NCI-H82 treated with DMSO at 0.1 percent for 48 hours (cell line): ENCODE measurements around the gene AJUBA.
A peak's percentile ranks its signal among the peaks of the same experiment; 100 is the strongest.
"Not testable (repeated sequence)": the region's sequence is repeated elsewhere in the genome, so short reads cannot be mapped to it uniquely, and the experiment has no call there.

Experiments used
- DNase-seq: peaks from one replicate; lab custom pipeline; 2025; ENCODE audit not compliant: unreplicated experiment; lab: John Stamatoyannopoulos, UW

AJUBA gene

DNA sequence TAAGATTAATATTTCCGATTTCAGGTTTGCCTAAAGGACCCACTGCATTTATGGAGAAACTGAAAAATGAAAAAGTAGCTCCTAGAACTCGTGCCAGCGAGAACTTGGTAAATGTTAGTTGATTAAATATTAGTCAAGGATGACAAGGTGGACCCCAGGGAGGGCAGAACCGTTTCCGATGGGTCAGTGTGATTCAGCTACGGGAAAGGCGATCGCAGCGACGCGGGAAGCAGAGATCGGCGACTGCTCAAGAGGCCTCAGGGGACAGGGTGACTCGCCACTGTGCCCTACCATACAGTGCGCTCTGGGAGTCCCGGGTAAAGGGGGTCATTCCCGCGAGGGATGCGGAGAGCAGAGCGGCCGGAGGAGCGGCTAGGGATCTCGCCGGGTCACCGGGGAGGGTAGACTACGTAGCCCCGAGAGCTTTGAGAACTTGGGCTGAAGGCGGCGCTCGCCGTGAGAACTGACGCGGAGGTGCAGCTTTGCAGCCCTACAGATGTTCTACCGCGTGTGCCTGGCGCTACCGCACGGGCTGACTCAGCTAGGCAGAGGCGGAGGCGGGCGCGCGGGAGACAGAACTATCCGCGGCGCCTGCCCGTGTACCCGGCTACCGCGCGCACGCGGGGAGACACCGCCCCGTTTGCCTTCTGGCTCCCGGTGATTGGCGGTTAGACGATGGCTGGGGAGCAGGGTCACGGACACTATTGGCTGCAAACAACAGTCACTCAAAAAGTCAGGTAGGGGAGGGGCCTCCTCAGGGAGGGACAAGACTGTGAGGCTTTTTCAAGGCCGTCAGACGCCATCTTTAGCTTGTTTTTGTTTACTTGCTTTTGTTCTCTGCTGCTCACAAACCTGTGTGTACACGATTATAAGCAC, 24.4 kb upstream of the AJUBA start:
- DNase-seq = peak; percentile 96

DNA sequence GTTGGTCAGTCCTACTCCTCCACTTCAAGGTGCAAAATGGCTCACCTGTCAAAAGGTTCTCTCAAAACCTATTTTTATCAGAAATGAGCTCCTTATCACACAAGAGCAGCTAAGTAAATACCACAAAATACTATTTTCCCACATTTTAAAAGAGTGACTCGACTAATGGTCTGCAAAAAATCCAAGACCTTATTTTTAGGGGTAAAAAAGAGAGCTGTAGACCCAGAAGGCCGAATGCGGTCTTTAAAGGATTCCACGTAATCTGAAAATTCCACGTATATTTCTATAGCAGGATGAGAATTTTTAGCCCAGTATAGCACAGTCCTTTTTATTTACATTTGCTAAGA, 23.8 kb upstream of the AJUBA start:
- no peak for DNase-seq

DNA sequence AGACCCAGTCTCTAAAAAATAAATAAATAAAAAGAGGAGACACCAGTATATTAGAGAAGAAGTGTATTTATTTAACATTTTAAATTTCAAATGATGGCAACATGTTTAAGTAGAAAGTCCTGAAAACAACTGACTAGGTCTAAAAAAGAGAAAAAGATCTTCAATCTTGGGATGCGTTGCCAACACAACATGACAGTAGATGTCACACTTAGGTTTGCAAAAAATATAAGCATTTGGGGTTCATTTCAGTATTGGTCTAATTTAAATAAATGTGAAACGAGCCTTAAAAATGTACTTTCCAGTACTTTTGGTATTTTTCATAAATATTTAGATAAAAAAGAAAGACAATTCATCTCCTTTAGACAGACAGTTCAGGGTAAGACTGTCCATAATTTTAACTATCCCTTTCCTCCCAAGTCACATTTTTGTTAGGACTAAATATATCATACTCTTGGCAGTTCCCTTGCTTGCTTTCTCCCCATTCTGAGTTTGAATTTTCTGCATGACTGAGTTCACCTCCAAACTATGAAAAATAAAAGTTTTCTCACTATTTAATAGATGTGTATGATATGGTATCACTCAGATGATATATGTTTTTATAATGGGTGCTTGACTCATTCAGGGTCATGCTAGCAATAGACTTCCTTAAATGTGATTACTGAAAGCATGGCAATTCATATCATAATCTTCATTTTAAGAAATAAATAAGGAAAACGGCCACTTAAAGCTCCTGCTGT, 23.3 kb upstream of the AJUBA start:
- DNase-seq = no peak

DNA sequence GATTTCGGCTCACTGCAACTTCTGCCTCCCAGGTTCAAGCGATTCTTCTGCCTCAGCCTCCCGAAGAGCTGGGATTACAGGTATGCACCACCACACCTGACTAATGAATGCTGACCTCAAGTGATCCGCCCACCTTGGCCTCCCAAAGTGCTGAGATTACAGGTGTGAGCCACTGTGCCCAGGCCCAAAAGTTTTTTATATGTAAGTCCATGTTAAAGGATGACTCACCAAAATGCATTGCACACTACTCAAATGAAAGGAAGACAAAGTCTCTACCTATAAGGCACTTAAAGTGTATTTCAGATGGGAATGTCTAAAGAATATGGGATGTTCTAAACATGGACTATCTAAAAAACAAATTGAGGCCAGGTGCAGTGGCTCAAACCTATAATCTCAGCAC, 21.9 kb upstream of the AJUBA start:
- DNase-seq = not testable (repeated sequence)

DNA sequence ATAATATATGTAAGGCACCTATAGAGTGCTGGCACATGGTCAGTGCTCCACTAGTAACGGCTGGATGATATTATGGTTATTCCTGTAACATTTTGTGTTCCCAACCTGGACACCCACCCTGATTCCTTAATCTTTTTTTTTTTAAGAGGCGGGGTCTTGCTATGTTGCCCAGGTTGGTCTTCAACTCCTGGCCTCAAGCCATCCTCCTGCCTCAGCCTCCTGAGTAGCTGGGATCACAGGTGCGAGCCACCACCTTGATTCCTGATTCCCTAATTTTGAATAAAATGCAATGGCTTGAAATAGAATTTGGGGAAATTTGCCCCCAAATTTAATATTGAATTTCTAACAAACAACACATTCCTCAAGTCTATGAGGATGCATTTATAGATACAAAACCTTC, 20.2 kb upstream of the AJUBA start:
- no peak for DNase-seq

DNA sequence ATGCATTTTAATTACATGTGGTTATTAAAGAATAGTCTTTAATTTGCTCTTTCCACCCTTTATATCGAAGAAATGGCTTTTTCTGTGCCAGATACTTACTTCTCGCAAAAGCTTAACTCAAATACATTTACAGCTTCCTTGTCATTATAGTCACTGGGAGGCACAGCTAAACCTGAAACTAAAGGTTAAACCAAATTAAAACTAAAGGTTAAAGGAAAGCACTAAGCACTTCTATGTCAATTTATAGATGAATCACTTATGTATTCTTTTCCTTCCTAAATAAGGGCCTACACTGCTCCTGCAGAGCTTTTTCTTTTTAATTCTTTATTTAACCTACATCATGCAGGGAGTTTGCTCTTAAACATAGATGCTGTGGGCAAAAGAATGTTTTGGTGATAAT, 18.5 kb upstream of the AJUBA start:
- DNase-seq = no peak

DNA sequence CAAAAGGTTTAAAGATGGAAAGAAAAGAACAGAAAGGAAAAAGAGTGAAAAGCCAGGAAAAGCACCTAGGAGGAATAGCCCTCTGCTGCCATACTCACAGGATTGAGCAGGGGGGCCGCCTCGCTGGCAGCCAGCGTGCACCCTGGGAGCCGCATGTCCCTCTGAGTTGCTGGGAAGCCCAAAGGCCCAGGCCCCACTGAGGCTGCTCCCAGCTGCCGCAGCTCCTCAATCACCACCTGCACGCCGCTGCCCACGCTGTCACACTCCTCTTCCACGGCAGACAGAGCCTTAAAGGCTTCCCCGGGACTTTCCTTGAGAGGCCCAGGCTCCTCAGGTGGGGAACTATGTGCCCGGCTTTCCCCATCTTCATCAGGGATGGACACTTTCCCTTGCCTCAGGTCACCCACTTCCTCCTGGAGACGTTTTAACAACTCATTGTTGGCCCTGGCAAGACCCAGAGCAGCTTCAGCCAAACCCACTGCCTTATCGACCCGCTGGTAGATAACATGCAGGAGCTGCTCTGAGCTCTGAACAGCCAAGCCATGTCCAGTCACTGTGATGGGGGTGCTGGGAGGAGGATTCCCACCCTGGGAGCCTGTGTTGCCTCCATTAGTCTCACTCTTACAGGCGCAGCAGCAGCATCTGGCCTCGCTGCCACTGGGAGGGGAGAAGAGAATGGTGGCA, 16.1 kb upstream of the AJUBA start:
- DNase-seq = no peak

DNA sequence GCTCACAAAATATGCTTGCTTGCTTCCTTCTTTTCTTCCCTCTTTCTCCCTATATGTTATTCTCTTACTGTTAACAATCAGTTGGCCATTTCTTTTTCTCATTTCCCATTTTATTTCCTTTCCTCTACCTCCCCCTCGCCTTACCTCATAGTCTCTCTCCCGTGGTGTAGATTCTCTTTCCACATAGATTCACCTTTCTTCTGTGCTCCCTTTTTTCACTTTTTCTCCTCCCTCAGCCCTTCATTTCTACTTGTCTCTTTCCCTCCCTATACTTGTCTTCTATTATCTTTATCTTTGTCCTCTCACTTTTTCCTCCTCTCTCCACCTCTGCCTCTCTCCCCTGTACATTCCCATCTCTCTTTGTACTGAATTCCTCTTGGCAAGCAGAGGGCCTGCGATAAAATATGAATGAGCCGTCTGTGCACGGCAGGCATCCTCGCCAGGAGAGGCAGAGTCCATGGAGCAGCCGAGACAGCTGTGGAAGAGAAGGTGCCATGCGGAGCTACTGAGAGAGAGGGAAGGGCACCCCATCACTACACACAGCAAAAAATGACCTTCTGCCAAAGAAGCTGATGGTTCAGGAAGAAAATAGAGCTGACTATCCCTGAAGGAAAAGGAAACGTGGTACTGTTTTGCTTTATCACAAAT, 15.4 kb upstream of the AJUBA start:
- no peak for DNase-seq

DNA sequence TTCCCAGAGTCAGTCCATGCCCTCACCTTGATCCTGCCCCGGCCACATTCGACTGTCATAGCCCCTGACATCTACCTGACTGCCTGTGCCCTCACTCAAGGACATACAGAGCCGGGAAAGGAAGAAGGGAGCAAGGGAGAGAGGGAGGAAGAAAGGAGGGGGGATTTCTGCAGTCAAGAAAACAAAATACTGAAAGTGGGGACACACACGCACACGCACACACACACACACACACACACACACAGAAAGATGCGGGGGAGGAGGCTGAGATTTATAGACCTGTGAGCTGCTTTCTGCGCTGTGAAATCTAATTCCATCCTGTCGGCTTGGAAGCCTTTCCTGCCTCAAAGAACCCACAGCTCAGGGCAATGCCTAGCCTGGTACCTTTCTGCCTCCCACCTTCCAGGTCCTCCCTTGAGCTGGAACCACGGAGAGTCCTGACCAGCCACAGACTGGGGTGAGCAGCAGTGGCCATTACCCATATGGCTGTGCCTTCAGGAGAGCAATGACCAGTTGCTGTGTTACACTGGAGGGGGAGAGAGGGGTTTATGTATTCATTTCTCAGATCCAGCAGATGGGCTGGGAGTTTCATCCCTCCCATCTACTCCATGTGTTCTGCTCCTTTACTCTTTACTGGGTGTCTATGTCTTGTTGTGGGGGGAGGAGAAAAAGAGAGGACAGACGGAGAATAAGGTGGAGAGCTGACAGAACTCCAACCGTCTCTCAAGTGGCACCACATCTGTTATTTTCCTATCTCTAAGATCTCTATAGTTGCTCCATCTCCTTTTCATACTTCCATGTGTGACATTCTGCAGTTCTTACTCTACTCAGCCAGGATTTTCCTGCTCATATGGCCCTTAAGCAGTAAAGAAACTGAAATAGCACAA, 14.7 kb upstream of the AJUBA start:
- peak; percentile 35 for DNase-seq

DNA sequence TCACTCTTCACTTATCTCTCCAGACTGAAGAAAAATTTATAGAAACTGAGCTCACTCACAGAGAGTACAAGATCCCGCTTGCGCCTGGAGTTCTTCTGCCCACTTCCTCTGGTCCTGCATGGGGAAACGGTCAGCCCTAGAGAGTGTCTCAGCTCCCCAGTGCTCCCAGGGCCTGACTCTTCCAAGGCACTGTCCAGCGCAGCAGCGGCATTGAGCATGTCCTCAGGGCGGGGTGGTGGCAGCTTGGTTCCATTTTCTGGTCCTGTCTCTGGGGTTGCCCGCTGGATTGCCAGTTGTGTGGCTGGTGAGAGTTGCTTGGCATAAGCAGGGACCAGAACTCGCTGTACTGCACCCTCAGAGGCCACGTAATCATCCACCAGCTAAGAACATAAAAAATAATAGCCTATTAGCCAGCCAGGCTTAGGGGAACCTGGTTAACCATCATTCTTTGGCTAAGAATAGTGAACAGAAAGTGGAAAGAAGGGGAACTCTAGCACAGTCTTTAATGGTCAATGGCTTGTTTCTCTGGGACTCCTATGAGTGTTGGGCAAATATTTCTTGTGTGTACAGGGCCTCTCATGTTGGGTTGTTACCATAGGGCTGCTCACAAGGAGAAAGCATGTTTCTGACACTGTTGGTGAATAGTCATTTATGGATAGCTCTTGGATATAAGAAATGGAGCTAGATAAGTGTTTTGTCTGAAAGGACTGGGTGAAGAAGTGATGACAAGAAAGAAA, 13.7 kb upstream of the AJUBA start:
- no peak for DNase-seq

DNA sequence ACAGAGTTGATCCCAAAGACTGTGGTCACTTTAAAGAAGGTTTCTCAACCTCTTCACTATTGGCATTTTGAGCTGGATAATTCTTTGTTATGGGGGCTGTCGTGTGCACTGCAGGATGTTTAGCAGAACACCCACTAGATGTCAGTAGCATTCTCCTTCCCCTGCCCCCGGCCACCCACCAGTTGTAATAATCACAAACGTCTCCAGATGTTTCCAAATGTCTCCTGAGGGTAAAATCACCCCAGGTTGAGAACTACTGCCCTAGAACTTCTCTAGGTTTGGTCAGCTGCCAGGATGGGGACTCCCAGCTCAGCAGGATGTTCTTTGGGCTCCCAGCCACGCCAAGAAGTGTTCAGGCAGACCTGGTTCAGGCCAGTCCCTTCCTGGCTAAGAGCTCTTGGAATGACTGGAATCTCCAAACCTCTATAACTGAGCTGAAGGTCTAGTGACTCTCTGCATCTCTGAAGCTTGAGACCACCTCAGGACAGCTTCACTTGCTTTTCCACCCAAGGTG, 12.5 kb upstream of the AJUBA start:
- peak; percentile 24 for DNase-seq

DNA sequence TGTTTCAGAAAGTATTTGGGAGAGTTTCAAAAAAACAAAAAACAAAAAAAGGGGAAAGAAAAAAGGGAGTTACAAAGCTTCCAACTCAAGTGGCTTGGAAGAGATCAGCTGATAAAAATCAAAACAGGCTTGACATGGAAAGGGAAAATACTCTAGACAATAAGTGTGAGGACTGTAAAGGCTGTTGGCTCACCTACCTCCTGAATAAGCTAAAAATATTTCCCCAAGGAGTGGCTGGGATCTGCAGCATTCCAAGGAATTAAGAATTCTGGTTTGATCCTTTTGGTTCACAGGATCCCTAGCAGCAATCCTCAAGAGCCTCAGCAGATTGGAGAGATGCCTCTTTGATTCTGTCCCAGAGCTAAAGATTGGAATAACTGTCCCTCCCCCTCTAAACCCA, 11.2 kb upstream of the AJUBA start:
- no peak for DNase-seq

DNA sequence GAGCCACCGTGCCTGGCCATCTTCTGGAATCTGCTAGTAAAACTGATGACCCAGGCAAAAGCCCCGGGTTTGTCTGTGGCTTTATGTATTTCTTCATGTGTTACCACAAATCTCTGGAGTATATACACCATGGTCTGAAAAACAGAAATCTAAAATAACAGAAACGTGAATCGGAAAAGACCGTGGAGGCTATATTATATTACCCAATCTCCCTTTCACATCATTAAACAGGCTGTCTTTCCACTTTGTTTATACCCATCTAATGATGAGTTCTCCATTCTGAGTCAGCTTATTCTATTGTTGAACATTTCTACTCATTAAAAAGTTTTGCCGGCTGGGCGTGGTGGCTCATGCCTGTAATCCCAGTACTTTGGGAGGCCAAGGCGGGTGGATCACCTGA, 9.5 kb upstream of the AJUBA start:
- DNase-seq = no peak

DNA sequence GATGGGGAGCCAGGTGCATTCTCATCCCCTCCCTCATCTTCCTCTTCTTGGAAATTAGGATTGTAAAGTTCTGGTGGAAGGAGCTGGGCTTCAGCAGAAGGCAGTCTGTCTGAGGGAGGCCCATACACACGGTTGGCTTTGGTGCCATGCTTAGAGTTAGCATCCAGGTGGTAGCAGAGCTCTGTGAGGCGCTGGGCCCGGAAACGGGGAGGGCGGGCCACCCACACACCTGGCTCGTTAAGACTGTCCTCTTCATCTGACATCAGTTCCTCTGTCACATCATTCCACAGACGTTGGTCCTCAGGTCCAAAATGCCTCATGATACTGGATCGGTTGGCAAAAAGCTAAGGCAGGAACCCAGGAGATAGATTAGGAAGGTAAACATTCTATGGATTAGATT, 4.9 kb upstream of the AJUBA start:
- DNase-seq = no peak

DNA sequence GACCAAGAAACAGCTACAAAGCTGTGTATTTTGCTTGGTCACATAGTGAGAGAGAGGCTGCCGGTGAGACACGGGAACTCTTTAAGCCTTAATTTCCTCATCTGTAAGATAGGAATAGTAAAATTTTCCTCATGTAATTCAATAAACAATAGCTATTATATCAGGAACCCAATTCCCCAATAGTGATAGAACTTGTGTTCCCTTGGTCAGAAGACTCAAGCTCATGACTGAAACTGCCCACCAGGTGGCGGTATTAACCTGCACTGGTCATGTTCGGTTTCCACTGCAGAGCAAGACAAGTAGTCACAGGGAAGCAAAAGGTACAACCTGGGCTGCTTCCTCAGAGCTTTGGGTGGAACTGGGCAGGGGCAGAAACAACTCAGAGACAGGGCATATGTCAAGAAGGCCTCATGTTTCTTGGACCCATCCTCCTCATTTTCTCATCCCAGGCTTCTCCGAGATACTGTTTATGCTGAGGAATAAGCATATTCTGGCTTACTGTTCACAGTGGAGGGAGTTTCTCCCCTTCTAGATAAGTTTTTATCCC, 4.2 kb upstream of the AJUBA start:
- DNase-seq = peak; percentile 30

DNA sequence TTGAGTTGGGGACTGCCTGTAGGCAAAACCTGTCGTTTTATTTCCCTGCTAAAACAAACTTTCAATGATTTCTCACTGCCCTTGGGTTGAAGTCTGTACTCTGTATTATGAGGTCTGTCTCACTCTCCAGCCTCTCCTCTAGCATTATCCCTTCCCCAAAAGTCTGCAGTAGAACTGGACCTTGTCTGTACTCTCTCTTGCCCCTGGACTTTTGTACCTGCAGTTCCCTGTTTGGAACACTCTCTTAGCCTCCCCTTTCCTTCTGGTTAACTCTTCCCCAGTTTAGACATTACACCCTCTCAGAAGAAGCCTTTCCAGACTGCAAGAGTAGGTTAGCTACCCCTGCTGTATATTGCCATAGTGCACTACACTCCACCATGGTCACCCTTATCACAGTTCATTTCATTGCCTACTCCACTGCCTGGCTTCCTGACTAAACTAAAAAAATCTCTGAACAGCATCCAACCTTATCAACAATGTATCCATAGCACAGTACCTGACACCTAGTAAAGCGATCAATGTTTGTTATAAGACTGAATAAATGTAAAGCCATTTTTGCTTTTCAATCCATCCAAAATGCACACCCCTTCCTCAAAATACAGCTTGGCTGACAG, 3.6 kb upstream of the AJUBA start:
- DNase-seq = no peak

DNA sequence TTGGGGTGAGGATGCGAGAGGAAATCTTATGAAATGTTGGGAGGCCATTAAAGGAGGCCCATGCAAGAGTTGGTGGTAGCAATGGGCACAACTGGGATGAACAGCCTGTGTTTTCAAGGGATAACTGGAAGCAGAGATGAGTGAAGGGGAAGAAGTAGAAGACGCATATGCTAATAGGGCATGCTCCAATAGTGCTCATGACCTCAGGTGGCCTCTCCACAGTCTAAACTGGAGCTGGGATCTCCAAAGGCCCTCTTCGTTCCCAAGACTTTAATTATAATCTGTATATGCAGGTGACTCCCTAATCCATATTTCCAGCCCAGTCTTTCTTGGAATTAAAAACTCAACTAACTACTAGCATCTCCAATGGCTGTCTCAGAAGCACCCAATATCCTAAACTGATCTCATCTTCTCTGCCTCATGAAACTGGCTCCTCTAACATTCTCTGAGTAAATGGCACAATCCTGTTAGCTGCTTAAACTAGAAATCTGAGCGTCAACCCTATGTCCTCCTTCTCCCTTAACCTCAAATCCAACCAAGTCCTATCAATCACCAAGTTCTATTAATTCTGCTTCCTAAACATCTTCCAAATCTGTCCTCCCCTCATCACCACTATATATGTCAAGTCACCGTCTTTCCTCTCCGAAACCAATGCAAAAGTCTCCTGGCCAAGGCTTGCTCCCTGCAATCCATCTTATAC, 2.8 kb upstream of the AJUBA start:
- no peak for DNase-seq

DNA sequence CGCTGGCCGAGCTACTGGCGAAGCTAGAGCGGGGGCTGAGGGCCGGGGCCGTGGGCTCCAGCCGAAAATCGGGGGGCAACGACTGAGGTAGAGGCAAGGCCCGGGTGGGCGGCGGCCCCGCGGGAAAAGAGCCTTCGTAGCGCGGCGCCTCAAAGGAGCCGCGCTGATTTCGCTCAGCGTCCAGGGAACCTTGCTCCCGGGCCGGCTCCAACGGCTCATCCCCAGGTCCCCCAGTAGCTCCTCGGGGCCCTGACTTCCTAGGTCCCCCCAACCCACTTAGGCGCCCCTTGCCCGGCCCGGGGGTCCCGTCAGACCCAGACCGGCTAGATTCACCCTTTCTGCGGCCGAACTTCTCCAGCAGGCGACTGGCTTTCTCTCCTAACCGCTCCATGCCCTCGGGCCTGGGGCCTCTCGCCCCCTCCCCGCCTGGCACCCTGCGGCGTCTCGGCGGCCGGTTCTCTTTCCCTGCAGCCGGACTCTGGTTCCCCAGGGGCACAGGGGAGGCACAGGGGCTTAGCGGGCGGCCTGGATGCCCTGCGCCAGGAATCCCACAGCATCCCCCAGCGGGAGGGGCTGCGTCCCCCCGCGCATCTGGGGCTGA, 375 bp downstream of the AJUBA start:
- no peak for DNase-seq
